Activated CD8-positive, alpha-beta memory T cell treated with anti-CD3 and anti-CD28 coated beads for 1 hour (primary cell): ENCODE data around the gene C2CD5.
"Not testable (repeated sequence)": the region's sequence is repeated elsewhere in the genome, so short reads cannot be mapped to it uniquely, and the experiment has no call there.

Experiments used
- DNase-seq, 2 donors: peaks; one replicate each; pipeline ENCODE4 v3.0.0-alpha.2; 2020; ENCODE audit warnings: low read depth in 1 of 2; ENCODE audit errors: extremely low read depth in 1 of 2

Gene C2CD5, protein sequence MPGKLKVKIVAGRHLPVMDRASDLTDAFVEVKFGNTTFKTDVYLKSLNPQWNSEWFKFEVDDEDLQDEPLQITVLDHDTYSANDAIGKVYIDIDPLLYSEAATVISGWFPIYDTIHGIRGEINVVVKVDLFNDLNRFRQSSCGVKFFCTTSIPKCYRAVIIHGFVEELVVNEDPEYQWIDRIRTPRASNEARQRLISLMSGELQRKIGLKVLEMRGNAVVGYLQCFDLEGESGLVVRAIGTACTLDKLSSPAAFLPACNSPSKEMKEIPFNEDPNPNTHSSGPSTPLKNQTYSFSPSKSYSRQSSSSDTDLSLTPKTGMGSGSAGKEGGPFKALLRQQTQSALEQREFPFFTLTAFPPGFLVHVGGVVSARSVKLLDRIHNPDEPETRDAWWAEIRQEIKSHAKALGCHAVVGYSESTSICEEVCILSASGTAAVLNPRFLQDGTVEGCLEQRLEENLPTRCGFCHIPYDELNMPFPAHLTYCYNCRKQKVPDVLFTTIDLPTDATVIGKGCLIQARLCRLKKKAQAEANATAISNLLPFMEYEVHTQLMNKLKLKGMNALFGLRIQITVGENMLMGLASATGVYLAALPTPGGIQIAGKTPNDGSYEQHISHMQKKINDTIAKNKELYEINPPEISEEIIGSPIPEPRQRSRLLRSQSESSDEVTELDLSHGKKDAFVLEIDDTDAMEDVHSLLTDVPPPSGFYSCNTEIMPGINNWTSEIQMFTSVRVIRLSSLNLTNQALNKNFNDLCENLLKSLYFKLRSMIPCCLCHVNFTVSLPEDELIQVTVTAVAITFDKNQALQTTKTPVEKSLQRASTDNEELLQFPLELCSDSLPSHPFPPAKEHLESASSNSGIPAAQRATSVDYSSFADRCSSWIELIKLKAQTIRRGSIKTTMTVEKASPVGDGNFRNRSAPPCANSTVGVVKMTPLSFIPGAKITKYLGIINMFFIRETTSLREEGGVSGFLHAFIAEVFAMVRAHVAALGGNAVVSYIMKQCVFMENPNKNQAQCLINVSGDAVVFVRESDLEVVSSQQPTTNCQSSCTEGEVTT

DNA sequence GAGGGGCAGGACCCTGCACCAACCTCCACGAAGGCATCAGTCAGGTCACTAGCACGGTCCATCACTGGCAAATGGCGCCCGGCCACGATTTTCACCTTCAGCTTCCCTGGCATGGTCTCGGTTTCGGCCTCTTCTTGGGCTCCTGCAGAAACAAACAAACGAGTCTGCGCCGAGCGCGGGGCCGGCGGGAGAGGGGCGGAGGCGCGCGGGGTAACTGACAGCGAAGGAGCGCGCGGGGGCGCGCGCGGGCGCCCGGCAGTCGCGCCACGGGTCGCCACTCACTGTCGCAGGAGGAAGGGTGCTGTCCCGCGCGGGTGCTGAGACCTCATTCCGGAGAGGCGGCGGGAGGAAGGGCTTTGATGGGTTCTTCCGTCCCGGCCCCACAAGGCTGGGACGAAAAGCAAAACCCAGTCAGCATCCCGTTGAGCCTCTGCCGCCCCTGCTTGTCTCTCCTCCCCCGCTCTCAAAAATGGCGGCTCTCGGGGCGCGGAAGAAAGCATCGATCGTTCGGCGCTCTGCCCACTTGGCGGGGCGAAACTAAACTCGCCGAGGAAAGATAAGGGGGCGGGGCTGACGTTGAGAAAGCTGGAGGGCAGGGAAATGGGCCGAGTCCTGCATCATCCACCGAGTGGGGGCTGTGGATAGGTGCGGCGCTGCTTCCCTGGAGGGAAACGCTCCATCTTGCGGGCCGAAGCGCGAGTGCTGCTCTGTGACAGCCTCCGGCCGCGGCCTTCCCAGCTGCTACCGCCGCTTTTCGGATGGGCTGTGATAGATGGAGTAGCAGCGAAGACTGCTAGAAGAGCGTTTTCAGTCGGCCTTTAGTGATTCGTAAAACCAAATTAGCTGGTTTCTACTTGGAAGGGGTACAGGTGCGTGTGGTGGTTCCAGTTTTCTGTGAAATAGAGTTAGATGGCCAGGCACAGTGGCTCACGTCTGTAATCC lies at the start of gene C2CD5:
Gene C2CD5 (minus strand): TSS at position 505 of the 942 bp plus-strand sequence. CDS start 392 bp downstream, at position 113.
- peak; percentile 90 to 93 for DNase-seq

DNA sequence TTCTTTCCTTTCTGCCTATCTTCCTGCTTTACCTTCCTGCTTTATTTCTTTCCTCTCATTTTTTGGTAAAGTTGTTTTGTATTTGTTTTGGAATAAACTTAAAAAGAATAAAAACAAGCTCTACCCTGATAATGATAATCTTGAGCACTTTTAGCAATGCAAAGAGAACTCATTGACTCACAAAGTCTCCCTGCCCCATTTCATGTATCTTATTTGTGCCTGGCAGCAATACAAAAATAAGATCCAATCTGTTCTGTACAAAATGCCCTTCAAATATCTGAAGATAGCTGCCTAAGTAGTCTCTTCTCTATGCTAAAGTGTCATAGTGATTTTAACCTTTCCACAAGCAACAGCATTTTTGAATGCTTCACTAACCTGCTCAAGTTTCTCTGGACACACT lies 49.5 kb upstream of the C2CD5 start:
- DNase-seq = no peak

DNA sequence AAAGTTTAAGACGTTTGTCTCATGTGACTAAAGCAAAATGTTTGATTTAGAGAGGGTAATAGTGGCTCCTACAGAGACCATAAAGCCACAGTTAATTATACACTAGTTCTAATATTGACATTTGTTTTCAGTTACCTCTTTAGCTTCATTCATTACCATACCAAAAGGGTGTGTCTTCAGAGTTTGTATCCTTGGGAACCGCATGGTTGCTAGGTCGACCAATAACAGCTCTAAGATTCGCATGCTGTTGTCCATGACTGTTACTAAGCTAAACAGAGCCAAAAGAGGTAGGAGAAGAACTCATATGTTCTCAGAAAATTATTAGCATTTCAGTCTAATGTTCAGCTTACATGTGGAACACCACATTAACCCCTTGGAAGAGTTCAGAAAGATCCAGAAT lies 44.5 kb upstream of the C2CD5 start:
- DNase-seq = no peak

DNA sequence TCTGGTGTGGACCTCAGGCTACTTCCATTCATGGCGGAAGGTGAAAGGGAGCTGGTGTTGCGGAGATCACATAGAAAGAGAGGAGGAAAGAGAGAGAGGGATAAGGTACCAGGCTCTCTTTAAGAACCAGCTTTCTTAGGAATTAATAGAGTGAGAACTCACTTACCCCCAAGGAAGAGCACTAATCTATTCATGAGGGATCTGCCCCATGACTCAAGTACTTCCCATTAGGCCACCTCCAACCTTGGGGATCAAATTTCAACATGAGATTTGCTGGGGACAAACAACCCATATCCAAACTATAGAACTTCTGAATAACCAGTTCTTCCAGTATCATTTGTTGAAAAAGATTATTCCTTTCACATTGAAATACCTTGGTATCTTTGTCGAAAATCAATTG lies 34.0 kb upstream of the C2CD5 start:
- DNase-seq = no peak

DNA sequence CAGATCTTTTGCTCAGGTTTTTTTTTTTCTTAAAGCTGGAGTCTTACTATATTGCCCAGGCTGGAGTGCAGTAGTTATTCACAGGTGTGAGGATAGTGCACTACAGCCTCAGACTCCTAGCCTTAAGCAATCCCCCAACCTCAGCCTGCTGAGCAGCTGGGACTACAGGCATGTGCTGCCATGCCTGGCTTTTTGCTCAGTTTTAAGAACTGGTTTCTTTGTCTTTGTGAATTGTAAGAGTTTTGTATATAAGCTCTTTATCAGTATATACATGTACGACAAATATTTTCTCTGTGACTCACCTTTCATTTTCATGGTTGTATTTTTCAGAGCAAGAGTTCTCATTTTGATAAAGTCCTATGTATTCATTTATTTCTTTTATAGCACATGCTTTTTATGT lies 33.3 kb upstream of the C2CD5 start:
- no peak for DNase-seq

DNA sequence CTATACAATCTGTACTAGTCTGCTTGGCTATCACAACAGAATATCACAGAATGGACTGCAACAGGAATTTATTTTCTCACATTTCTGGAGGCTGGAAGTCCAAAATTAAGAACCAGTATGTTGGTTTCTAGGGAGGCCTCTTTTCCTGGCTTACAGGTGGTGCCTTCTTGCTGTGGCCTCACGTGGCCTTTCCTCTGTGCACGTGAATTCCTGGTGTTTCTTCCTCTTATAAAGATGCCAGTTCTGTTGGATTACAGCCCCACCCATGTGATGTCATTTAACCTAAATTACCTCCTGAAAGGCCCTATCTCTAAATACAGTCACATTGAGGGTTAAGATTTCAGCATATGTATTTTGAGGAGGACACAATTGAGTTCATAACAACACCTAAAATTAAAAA lies 32.1 kb upstream of the C2CD5 start:
- no peak for DNase-seq

DNA sequence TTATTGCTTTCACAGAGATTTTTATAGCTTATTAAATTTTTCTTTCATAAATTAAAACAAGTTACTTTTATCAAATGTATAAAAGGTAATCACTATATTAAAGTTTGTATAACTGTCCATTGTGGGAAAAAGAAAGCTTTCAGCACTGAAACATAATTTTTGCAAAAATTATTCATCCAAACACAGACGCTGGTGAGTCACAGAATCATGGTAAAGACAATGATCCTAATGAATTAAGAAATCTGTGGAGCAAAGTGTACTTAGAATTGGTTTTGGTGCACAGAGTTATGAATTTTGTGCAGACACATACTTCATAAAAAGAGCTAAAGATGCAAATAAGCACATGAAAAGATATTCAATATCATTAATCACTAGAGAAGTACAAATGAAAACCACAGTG lies 31.7 kb upstream of the C2CD5 start:
- no peak for DNase-seq

DNA sequence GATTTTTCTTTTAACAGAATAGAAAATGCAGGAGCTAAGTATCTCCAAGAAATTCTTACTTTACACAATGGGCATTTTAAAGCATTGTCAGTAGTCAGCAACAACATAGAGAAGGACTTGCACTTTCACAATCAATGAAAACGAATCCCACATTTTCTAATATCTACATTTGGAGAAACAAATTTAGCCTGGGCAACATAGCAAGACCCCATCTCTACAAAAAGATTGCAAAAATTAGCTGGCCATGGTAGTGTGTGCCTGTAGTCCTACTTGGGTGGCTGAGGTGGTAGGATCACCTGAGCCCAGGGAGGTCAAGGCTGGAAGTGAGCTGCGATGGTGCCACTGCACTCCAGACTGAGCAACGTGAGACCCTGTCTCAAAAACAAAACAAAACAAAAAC lies 30.6 kb upstream of the C2CD5 start:
- no peak for DNase-seq

DNA sequence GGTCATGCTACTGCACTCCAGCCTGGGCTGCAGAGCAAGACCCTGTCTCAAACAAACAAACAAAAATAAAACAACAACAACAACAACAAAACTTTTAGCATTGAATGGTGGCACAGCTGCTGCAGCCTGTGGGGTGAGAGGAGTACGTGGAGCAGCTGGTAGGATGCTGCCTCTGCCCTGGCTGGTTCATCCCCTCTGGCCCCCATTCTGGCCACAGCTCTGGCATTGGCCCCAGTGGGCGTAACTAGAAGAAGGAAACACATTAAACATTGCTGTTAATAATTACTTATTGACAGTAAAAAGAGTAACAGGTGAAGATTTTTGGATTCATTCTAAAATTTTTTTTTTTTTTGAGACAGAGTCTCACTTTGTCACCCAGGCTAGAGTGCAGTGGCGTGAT lies 28.8 kb upstream of the C2CD5 start:
- no peak for DNase-seq

DNA sequence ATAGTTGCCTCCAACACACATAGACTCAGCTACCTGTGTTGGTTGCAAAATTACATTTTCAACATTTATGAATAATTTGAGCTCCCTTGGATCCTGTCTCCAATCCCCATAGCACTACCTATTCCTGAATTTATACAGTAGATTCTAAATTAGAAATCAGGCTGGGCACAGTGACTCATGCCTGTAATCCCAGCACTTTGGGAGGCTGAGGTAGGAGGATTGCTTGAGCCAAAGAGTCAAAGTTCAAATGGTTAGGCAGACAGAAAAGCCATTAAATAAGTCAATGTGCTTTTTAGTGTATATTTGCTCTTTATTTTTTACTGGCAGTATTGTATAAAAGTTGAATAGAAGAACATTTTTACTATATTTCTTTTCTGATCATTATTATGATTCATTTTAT lies 24.9 kb upstream of the C2CD5 start:
- DNase-seq = no peak

DNA sequence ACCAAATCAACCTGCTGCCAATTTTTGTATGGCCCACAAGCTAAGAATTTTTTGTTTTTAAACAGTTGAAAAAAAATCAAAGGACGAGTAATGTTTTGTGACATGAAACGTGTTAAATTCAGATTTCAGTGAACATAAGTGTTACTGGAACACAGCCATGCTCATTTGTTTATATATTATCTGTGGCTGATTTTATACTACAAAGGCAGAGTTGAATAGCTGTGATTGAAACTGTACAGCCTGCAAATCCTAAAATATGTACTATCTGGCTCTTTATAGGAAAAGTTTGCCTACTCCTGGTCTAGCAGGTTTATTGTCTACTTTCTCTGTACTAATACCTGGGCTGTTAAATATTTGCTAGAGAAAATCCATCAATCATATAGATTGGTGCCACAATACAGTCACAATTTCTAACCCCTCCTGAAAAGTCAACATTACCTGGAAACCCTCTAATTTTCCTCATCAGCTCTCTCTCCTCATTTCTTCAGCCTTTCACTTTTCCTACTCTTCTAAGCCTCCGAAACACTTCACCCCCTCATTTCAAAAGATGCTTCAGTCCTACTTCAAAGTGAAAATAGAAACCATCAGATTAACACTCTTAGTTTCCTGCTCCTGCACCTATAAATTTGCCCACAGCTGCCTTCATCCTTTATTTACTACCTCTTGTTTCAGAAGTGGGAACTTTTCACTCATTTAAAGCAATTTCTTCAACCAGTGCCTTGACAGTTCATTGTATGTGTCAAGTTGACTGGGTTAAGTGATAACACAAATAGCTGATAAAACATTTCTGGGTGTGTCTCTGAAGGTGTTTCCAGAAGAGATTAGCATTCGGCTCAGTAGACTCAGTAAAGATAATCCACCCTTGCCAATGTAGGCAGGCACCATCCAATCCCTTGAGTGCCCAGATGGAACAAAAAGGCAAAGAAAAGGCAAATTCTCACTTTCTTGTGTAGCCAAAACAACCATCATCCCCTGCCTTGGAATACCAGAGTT lies 18.0 kb upstream of the C2CD5 start:
- no peak for DNase-seq

DNA sequence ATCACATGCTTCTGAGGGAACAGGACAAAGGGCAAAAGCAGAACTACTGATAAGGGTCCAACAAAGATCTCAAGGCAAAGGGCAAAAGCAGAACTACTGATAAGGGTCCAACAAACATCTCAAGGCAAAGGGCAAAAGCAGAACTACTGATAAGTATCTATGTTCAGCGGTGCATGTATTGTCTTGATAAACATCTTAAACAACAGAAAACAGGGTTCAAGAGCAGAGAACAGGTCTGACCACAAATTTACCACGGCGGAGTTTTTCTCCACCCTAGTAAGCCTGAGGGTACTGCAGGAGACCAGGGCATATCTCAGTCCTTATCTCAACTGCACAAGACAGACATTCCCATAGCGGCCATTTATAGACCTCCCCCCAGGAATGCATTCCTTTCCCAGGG lies 10.4 kb upstream of the C2CD5 start:
- not testable (repeated sequence) for DNase-seq

DNA sequence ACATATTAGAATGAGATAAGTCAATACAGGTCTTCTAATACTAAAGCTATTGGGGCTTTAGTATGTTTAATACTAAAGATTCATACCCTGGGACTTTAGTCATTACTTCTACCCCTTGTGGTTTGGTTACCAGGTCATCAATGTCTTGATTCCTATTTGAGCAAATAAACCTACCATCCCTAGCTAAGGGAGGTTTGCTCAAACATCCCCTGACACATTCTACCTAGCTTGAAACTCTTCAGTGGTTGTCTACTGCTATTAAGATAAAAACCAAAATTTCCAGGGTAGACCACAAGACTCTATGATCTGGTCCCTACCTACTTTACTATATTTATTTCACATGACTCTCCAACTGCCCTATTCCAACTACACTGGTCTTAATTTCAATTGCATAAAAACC lies 7.3 kb upstream of the C2CD5 start:
- no peak for DNase-seq

DNA sequence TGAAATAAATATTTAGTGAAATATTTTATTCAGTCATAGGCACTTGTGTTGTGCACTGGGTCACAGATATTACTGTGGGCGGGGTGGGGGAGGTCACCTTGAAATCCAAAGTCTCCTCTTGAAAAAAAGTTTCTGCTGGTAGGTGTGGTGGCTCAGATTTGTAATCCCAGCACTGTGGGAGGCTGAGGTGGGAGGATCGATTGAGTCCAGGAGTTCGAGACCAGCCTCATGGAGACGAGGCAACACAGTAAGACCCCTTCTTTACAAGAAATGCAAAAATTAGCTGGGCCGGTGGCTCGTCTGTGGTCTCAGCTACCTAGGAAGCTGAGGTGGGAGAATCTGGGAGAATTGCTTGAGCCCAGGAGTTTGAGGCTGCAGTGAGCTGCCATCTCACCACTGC lies 913 bp upstream of the C2CD5 start:
- DNase-seq = no peak

DNA sequence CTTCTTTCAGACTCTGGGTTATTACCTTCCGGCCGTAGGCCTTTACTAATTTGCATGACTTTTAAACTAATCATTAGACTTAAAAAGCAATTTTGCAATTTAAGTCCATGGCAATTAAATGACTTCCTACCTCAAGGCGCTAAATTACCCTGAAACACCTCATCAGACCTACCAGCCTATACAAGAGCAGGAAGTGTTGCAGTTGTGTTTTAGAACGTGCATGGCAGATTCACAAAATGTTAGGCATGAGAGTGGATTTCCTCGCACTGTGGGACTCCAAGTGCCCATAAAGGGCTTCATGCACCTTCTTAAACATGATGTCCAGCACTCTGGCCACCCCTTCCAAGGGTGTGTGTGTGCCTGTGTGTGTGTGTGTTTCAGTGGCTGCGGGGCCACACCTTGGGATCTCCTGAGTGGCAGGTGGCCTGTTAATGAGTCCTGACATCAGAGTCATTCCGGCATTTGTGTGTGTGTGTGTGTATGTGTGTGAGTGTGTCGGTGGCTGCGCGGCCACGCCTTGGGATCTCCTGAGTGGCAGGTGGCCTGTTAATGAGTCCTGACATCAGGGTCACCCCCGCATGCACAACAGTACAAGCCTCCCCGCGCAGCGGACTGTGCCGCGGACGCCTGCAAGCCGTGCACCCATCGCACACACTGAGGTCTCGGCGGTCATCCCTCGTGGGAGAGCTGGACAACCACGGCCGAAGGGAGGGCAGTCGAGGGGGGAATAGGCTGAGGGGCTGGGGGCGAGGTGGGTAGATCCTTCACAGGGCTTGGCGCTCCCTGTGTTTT lies 900 bp downstream of the C2CD5 start:
- DNase-seq = no peak

DNA sequence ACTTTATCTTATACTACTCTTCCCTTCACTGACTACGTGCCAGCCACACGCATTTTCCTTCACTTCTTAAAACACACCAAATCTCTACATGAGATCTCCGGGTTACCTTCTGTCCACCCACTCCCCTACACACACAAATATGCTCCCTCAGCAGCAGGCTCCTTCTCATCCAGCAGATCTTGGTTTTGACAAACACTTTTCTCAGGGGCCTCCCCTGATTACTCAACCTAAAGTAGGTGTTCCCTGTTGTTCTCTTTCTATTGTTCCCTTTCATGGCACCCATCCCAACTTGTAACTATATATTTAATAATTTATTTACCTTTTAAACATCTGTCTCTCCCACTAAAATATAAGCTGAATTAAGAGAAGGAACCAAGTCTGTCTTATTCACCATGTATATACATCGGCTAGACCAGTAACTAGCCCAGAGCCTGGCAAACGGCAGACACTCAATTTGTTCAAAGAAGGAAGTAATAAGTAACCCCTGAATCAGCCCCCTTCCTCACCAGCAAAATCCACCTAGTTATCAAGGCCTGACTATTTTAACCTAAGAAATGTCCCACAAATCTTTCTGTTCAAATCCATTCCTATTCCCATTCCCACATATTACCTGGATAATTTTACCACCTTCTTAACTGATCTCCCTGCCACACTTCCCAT lies 2.7 kb downstream of the C2CD5 start:
- no peak for DNase-seq

DNA sequence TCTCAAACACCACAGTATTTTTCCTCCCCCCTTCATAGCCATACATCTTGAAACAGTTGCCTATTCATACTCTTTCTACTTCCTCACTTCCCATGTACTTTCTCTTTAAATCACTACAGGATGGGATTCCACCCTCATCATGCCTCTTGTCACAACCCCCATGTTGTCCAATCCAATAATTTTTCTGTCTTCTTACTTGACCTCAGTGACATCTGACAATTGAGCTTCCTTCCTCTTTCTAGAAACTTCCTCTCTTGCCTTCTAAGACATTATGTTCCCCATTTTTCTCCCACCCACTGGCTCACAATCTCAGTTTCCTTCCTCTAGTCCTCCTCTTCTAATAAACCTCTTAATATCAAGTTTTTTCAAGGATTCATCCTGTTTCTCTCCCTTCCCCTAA lies 5.3 kb downstream of the C2CD5 start:
- DNase-seq = no peak

DNA sequence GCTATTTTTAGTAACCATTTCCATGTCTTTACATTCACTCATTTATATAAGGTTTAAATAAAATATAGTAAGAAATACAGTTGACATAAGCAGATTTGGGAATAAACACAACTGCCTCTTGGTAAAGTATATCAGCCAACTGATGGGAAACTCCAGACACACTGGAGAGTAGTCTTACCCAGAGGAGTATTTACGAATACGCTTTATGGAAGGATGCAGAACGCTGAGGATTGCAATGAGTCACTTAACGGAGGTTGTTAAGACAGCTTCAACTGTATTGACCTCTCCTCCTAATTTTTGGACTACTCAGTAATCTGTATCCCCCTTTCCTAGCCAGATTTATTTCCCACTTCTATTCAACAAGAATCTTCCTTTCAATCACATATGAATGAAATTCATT lies 6.0 kb downstream of the C2CD5 start:
- no peak for DNase-seq
